Rectal smooth muscle tissue (tissue), 1 donor: Measurements from ENCODE around the gene PPEF1.

Experiments used
- H3K27ac ChIP-seq: one replicate; pipeline ENCODE4 v1.7.0; 2013; ENCODE audit warnings: low read depth, low read length, inconsistent platforms
- H3K27me3 ChIP-seq: one replicate; pipeline ENCODE4 v1.7.0; 2013; ENCODE audit warnings: low read length; ENCODE audit not compliant: control insufficient read depth, insufficient read depth
- H3K36me3 ChIP-seq: one replicate; pipeline ENCODE4 v1.7.0; 2013; ENCODE audit warnings: low read length; ENCODE audit not compliant: control insufficient read depth, insufficient read depth
- H3K4me1 ChIP-seq: one replicate; pipeline ENCODE4 v1.7.0; 2013; ENCODE audit warnings: low read length; ENCODE audit not compliant: control insufficient read depth, insufficient read depth
- H3K4me3 ChIP-seq: one replicate; pipeline ENCODE4 v1.7.0; 2013; ENCODE audit warnings: low read length
- H3K9ac ChIP-seq: one replicate; pipeline ENCODE4 v1.7.0; 2013; ENCODE audit warnings: low read length

PPEF1 gene

GRCh38 chrX:18681996-18682395 lies 25.4 kb upstream of the PPEF1 start:
- H3K4me3 ChIP-seq: no peak overlapping the region

GRCh38 chrX:18682979-18683387 lies 24.5 kb upstream of the PPEF1 start:
- Histone ChIP-seq H3K9ac (no peak overlapping the region), H3K4me1 (no peaks in the 10 kb centered on the region), H3K36me3 (no peaks in the 10 kb centered on the region), H3K27me3 (no peaks in the 10 kb centered on the region), H3K27ac (no peak overlapping the region), H3K4me3 (no peak overlapping the region)

More at GRCh38 chrX:18681996-18682395, 25.4 kb upstream of the PPEF1 start:
- no peak overlapping the region for H3K27ac ChIP-seq
- H3K4me1 ChIP-seq: no peaks in the 10 kb centered on the region
- H3K36me3 ChIP-seq: no peaks in the 10 kb centered on the region
- no peak overlapping the region for H3K9ac ChIP-seq
- no peaks in the 10 kb centered on the region for H3K27me3 ChIP-seq

GRCh38 chrX:18687856-18688495 lies 19.5 kb upstream of the PPEF1 start:
- Histone ChIP-seq H3K27me3 (no peaks in the 10 kb centered on the region), H3K4me3 (no peak overlapping the region), H3K36me3 (no peaks in the 10 kb centered on the region), H3K9ac (no peak overlapping the region), H3K4me1 (no peaks in the 10 kb centered on the region), H3K27ac (no peak overlapping the region)

GRCh38 chrX:18691431-18691830 lies 16.0 kb upstream of the PPEF1 start:
- H3K27ac ChIP-seq: no peak overlapping the region
- H3K4me3 ChIP-seq: no peak overlapping the region
- H3K4me1 ChIP-seq: no peaks in the 10 kb centered on the region
- H3K9ac ChIP-seq: no peak overlapping the region
- H3K27me3 ChIP-seq: no peaks in the 10 kb centered on the region
- no peaks in the 10 kb centered on the region for H3K36me3 ChIP-seq

GRCh38 chrX:18692541-18692940 lies 14.9 kb upstream of the PPEF1 start:
- H3K36me3 ChIP-seq: no peaks in the 10 kb centered on the region
- H3K9ac ChIP-seq: no peak overlapping the region
- H3K4me3 ChIP-seq: no peak overlapping the region
- H3K4me1 ChIP-seq: no peaks in the 10 kb centered on the region
- no peak overlapping the region for H3K27ac ChIP-seq
- H3K27me3 ChIP-seq: no peaks in the 10 kb centered on the region

- no peaks in the 10 kb centered on the region for H3K27me3 ChIP-seq
- no peak overlapping the region for H3K27ac ChIP-seq
- H3K4me3 ChIP-seq: no peak overlapping the region
- H3K4me1 ChIP-seq: no peaks in the 10 kb centered on the region
- H3K36me3 ChIP-seq: no peaks in the 10 kb centered on the region
- H3K9ac ChIP-seq: no peak overlapping the region
These were observed 10.8 kb upstream of the PPEF1 start for GRCh38 chrX:18696653-18697052.

- Histone ChIP-seq H3K9ac (no peak overlapping the region), H3K4me3 (no peak overlapping the region), H3K27me3 (no peaks in the 10 kb centered on the region), H3K4me1 (no peaks in the 10 kb centered on the region), H3K27ac (no peak overlapping the region), H3K36me3 (no peaks in the 10 kb centered on the region)
These were observed 8.5 kb upstream of the PPEF1 start for GRCh38 chrX:18698737-18699650.

- Histone ChIP-seq H3K27me3 (no peaks in the 10 kb centered on the region), H3K4me1 (no peaks in the 10 kb centered on the region), H3K27ac (no peak overlapping the region), H3K36me3 (no peaks in the 10 kb centered on the region), H3K9ac (no peak overlapping the region), H3K4me3 (no peak overlapping the region)
These were observed 5.7 kb upstream of the PPEF1 start for GRCh38 chrX:18701621-18702361.

GRCh38 chrX:18702362-18703195 lies 4.9 kb upstream of the PPEF1 start:
- H3K36me3 ChIP-seq: no peaks in the 10 kb centered on the region
- H3K27ac ChIP-seq: no peak overlapping the region
- H3K27me3 ChIP-seq: no peaks in the 10 kb centered on the region

GRCh38 chrX:18709833-18710232 lies 2.4 kb downstream of the PPEF1 start:
- Histone ChIP-seq H3K9ac (no peak overlapping the region), H3K4me1 (no peaks in the 10 kb centered on the region), H3K36me3 (no peaks in the 10 kb centered on the region), H3K27me3 (no peaks in the 10 kb centered on the region), H3K4me3 (no peak overlapping the region), H3K27ac (no peak overlapping the region)

More at GRCh38 chrX:18702362-18703195, 4.9 kb upstream of the PPEF1 start:
- no peaks in the 10 kb centered on the region for H3K4me1 ChIP-seq
- H3K9ac ChIP-seq: no peak overlapping the region
- H3K4me3 ChIP-seq: no peak overlapping the region

- Histone ChIP-seq H3K36me3 (no peaks in the 10 kb centered on the region), H3K4me3 (no peak overlapping the region), H3K9ac (no peak overlapping the region), H3K27me3 (no peaks in the 10 kb centered on the region), H3K4me1 (no peaks in the 10 kb centered on the region), H3K27ac (no peak overlapping the region)
These were observed 7.5 kb downstream of the PPEF1 start for GRCh38 chrX:18714910-18715309.

- Histone ChIP-seq H3K27ac (no peak overlapping the region), H3K4me1 (no peaks in the 10 kb centered on the region), H3K4me3 (no peak overlapping the region), H3K27me3 (no peaks in the 10 kb centered on the region), H3K36me3 (no peaks in the 10 kb centered on the region), H3K9ac (no peak overlapping the region)
These were observed 12.4 kb downstream of the PPEF1 start for GRCh38 chrX:18719852-18720251.
